Right cardiac atrium (tissue), 5 donors: Measurements from ENCODE around the gene POLE2. TPM values are rescaled to one million over a fixed set of nuclear protein-coding genes. Genes with fewer than 3 reads are reported as not detected.
"Not testable (repeated sequence)": the region's sequence is repeated elsewhere in the genome, so short reads cannot be mapped to it uniquely, and the experiment has no call there.

Experiments
- ATAC-seq, 2 donors: fragments of 200-7000 bp; cut with Tn5 transposase; one replicate each; pipeline versions ENCODE4 v1.8.0 to v1.9.1; 2020; ENCODE audit warnings: moderate library complexity in 2 of 2, mild to moderate bottlenecking in 1 of 2
- DNase-seq, 3 donors: peaks; one replicate each; pipeline ENCODE4 v3.0.0-alpha.2; 2020
- H3K27ac ChIP-seq: one replicate; pipeline ENCODE4 v1.5.1; 2013; ENCODE audit warnings: mild to moderate bottlenecking, low read length, control low read depth, moderate library complexity
- H3K27me3 ChIP-seq: one replicate; pipeline ENCODE4 v1.6.1; 2013; ENCODE audit not compliant: control insufficient read depth, insufficient read depth
- H3K4me1 ChIP-seq: one replicate; pipeline ENCODE4 v1.6.1; 2013; ENCODE audit warnings: low read length; ENCODE audit not compliant: control insufficient read depth, insufficient read depth
- H3K4me3 ChIP-seq: one replicate; pipeline ENCODE4 v1.5.1; 2013; ENCODE audit warnings: low read length, control low read depth
- H3K9me3 ChIP-seq: one replicate; pipeline ENCODE4 v1.6.1; 2013; ENCODE audit warnings: low read length; ENCODE audit not compliant: control insufficient read depth
- WGBS: extraction: QIAGEN DNeasy Blood & Tissue Kit; methylation state at CpG from one replicate; pipeline ENCODE4 v1.1.7; 2013; 5-methylcytosine and 5-hydroxymethylcytosine counted together
- intact Hi-C, 4 donors: fragments of 100-400 bp; cut with DNase I; formaldehyde crosslinking; loops; one replicate each; pipeline versions ENCODE4 v1.11.0 to v1.14.0; 2022 to 2023
- polyA plus RNA-seq: library from polyadenylated mRNA; stranded (reverse); fragments of 200-250 nt; gene quantifications from one replicate; pipeline ENCODE4 v1.2.3, GENCODE V29; 2013
- total RNA-seq, 4 donors: library from RNA; stranded (reverse); fragmentation: NEBNext Ultra II Directional; extraction: Animal tissue kit (Norgen Biotek cat#: 25700); gene quantifications; one replicate each; pipeline ENCODE4 v1.2.1, GENCODE V29; 2021
- donor health status: healthy with polysubstance abuse.
- donor health status: DM: no; HTN: yes; CAD: no.
- donor health status: DM: no; HTN: no; CAD: no.
- donor health status: DM: no; HTN: yes; CAD: no; lungs with severe emphysema.
- donor health status: DM: yes; HTN: yes; CAD: no.

POLE2 gene
- total and polyA plus RNA-seq, 5 donors: 0.59 to 2.0 (median 1.2) TPM

DNA sequence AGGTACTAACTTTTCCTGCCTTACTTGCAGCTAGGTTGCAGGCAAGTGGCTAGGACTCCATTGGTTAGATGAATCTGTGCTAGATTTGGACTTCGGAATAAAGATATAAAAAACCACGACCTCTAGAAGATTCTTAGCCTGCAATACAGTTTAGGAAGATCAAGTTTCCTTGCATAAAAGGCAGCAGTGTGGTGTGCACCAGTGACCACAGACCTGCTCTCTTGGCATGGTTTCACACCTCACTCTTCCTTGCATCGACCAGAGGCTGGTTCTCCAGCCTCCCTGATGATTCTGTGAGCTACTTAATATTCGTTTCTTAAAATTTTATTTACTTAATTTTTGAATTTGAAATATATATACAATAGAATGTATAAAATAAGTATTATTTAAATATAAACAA lies 14.7 kb upstream of the POLE2 start:
- intact Hi-C loops: loop anchor here in 1 of 4 donors (10.0 kb wide), 1 partner anchor 52 kb away; no protein-coding TSS in a partner anchor
- Histone ChIP-seq H3K27ac (no peak overlapping the region), H3K27me3 (no peaks in the 10 kb centered on the region), H3K9me3 (no peaks in the 10 kb centered on the region), H3K4me3 (no peak overlapping the region), H3K4me1 (peaks cover 1% of the 10 kb centered on the region)
- no peak for DNase-seq
- 85% methylated on average over 4 of the region's 4 CpGs for WGBS
- ATAC-seq: no peak

DNA sequence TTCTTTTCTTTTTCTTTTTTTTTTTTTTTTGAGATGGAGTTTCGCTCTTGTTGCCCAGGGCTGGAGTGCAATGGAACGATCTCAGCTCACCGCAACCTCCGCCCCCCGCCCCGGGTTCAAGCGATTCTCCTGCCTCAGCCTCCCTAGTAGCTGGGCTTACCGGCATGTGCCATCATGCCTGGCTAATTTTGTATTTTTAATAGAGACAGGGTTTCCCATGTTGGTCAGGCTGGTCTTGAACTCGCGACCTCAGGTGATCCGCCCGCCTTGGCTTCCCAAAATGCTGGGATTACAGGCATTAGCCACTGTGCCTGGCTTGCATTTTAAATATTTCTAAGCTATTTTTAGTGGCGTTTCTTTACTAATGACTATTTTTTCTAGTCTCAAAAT lies 5.7 kb upstream of the POLE2 start:
- H3K4me1 ChIP-seq, H3K27me3 ChIP-seq, intact Hi-C loops, H3K9me3 ChIP-seq, H3K27ac ChIP-seq, ATAC-seq: not testable (repeated sequence)
- peak overlapping the region; percentile 76 for H3K4me3 ChIP-seq
- peak in 1 of 3 donors; percentile 51 for DNase-seq
- WGBS: 15% methylated on average over 13 of the region's 13 CpGs

DNA sequence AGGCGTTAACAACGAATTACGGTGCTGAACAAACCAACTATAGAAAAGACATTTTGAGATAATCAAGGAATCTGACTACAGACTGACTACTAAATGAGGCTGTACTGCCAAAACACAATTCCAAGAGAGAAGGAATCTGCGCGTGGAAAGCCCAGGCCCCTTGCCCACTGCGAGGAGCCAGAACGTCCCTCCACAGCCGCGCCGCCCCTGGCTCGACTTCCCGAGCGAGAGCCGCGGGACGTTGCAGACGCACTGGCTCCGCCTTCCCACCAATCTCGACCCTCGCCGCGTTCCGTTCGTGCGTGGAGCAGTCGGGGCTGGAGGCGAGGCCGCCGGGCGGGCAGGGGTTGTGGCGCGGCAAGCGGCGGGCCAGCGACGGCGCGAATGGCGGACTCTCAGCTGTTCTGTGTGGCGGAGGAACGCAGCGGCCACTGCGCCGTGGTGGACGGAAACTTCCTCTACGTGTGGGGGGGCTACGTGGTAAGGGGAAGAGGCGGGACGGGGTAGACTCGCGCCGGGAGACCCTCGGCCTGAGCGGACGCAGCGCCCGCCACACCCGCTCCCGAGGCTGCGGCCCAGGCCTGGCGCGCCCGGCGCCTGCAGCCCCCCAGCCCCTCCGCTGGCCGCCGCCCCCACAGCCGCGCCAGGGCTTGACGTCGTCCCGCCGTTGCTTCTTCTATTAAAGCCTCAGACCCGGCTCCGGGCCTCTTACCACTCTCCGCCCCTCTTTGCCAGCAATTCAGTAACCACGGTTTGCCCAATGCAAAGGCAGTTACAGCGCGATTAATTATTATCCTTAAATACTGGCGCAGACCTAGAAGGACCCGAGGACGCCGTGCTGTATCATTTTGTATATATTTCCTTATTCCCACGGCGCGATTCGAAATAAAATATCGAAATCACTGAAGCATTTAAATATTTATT lies 5.1 kb upstream of the POLE2 start, which contains the start of gene KLHDC1:
Gene KLHDC1 (plus strand): TSS at position 310 of the 924 bp plus-strand sequence. CDS start 75 bp downstream, at position 385.
- no peaks in the 10 kb centered on the region for H3K9me3 ChIP-seq
- H3K4me3 ChIP-seq: peak within 1 kb of the TSS; percentile 76
- DNase-seq (peak; percentile 91 to 97 (median 96)), ATAC-seq (peak; percentile 94 to 96)
- peak within 1 kb of the TSS; percentile 59 for H3K27ac ChIP-seq
- under 1% methylated on average over 88 of the region's 88 CpGs for WGBS
- intact Hi-C loops: no loop called here
- H3K27me3 ChIP-seq: no peaks in the 10 kb centered on the region
- H3K4me1 ChIP-seq: no peaks in the 10 kb centered on the region

DNA sequence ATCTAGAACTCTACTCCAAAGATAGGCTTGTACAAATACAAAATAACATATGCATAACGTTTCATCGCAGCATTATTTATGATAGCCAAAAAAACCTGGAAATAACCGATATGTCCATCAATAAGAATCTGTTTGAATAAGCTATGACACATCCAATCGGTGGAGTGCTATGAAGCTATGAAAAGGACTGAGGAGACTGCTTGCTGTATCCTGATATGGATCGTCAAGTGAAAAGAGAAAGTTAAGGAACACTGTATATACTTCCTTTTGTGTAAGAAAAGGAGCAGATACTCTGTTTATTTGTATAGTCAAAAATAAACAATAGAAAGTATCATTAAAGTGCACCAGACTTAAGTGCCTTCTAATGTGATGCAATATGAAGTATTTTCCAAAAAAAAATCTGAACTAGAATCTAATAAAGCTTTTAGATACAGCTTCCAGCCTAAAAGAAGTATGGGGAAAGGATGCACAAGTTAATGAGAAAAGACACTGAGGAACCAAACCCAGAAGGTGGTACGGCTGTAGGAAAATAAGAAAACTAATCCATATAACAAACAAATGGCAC lies 4.3 kb upstream of the POLE2 start:
- 47% methylated on average over 6 of the region's 6 CpGs for WGBS
- no peaks in the 10 kb centered on the region for H3K9me3 ChIP-seq
- H3K4me3 ChIP-seq: peak overlapping the region; percentile 76
- H3K4me1 ChIP-seq: peaks cover 2% of the 10 kb centered on the region
- intact Hi-C loops: no loop called here
- DNase-seq (no peak), ATAC-seq (no peak)
- H3K27ac ChIP-seq: no peak overlapping the region
- no peaks in the 10 kb centered on the region for H3K27me3 ChIP-seq

DNA sequence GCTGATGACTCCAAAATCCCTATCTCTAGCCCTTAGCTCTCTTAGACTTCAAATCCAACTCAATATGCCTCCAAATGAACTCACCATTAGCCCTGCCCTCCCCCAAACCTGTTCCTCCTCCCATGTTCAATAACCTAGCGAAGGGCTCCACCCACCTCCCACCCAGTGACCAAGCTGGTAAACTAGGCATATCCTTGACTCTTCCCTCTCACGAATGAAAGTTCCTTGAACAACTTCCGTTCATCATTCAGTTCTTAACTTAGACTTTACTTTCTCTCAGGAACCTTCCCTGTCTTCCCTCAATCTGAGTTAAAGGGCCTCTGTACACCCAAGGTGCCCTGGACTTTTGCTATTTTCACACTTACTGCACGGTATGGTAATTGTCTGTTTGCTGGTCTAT lies 3.0 kb upstream of the POLE2 start:
- H3K27ac ChIP-seq: no peak overlapping the region
- ATAC-seq (no peak), DNase-seq (no peak)
- H3K4me1 ChIP-seq: peaks cover 2% of the 10 kb centered on the region
- 77% methylated on average over 4 of the region's 4 CpGs for WGBS
- H3K4me3 ChIP-seq: no peak overlapping the region
- intact Hi-C loops: no loop called here
- no peaks in the 10 kb centered on the region for H3K27me3 ChIP-seq
- no peaks in the 10 kb centered on the region for H3K9me3 ChIP-seq

DNA sequence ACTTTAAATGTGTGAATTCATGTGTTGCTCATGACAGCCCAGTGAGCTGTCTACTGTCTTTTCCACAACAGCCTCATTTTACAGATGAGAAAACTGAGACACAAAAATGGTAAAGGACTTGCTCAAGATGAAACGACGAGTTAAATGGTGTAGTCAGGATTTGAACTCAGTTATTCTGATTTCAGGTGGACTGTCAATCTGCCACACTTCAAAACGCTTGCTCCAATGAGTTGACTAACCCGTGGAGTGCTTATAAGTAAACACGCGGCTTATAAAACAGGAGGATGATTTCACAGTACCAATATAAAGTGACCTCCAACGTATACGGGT lies 652 bp upstream of the POLE2 start:
- intact Hi-C loops: no loop called here
- Histone ChIP-seq H3K9me3 (no peaks in the 10 kb centered on the region), H3K4me1 (peaks cover 2% of the 10 kb centered on the region), H3K4me3 (peak overlapping the region; percentile 71), H3K27ac (no peak overlapping the region), H3K27me3 (no peaks in the 10 kb centered on the region)
- WGBS: 89% methylated on average over 8 of the region's 8 CpGs
- no peak for DNase-seq
- ATAC-seq: no peak

DNA sequence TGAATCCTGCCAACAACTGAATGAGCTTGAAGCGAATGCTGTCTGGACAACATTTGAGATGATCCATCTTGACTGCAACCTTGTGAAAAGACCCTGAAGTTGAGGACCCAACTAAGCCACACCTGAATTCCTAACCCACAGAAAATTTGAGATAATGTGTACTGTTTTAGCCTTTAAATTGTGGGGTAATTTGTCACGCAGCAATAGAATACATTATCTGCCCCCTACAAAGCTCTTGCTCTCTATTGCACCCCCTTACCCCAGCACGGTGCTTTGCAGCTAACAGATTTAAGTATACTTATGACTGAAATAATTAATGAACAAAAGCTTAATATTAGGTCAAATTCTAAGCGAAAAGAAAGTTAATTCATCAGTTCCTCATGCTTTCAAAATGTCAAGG lies 1.6 kb downstream of the POLE2 start:
- Histone ChIP-seq H3K27me3 (no peaks in the 10 kb centered on the region), H3K4me3 (no peak overlapping the region), H3K9me3 (no peaks in the 10 kb centered on the region), H3K27ac (no peak overlapping the region), H3K4me1 (peaks cover 2% of the 10 kb centered on the region)
- 95% methylated on average over 4 of the region's 4 CpGs for WGBS
- intact Hi-C loops: no loop called here
- ATAC-seq (no peak), DNase-seq (no peak)

DNA sequence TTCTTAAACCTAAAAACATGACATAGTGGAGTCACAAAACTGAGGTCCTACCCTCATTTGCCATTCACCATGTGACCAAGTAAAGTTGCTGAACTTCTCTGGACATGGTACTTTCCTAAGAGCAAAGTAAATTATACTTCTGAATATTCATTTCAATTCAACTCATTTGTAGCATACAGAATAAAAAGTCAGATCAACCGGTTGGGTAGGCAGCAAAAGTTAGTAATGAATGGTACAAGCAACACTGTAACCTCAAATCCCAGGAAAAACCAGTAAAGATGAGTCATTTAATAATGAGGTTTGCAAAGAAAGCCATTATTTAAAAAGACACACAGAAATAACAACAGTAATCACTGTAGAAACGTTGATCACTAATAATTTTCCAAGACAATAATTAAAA lies 8.7 kb downstream of the POLE2 start:
- no peaks in the 10 kb centered on the region for H3K27me3 ChIP-seq
- no peak for DNase-seq
- H3K4me1 ChIP-seq: no peaks in the 10 kb centered on the region
- ATAC-seq: no peak
- no peaks in the 10 kb centered on the region for H3K9me3 ChIP-seq
- intact Hi-C loops: no loop called here
- no peak overlapping the region for H3K27ac ChIP-seq
- no peak overlapping the region for H3K4me3 ChIP-seq
- 81% methylated on average over 2 of the region's 2 CpGs for WGBS

DNA sequence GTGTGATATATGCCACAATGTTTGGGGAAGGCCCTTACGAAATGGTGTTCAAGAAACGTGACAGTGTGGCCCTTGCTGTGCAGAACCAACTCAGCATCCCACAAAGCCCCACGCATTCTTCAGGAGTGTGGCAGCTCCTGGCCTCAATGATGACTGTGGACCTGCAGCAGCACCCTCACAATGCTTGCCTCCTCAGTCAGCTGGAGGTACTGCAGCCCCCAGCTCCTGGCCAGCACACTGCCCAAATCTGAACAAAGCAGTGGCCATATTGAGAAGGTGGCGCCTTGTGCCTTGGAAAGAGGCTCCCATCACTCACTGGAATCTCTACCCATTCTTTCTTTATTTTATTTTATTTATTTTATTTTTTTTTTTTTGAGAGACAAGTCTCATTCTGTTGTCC lies 10.4 kb downstream of the POLE2 start:
- 98% methylated on average over 4 of the region's 4 CpGs for WGBS
- Histone ChIP-seq H3K4me1 (no peaks in the 10 kb centered on the region), H3K9me3 (no peaks in the 10 kb centered on the region), H3K27me3 (no peaks in the 10 kb centered on the region), H3K27ac (no peak overlapping the region), H3K4me3 (no peak overlapping the region)
- DNase-seq (no peak), ATAC-seq (no peak)
- intact Hi-C loops: no loop called here

DNA sequence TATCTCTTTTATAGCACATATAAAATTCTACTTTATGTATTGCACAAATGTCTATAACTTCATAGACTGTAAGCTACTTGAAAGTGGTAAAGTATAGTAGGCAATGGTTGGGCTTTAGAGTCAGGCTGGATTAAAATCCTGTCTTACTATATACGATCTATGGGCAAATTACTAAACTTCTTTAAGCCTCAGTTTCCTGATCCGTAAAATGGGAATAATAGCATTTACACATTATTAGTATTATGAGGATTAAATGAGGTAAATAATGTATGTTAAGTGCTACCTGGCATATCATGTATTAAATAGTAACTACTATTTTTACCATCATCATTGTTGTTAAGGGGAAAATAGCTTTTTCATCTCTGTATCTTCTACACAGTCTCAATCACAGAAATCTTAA lies 14.4 kb downstream of the POLE2 start:
- DNase-seq: no peak
- intact Hi-C loops: no loop called here
- 94% methylated on average over 2 of the region's 2 CpGs for WGBS

DNA sequence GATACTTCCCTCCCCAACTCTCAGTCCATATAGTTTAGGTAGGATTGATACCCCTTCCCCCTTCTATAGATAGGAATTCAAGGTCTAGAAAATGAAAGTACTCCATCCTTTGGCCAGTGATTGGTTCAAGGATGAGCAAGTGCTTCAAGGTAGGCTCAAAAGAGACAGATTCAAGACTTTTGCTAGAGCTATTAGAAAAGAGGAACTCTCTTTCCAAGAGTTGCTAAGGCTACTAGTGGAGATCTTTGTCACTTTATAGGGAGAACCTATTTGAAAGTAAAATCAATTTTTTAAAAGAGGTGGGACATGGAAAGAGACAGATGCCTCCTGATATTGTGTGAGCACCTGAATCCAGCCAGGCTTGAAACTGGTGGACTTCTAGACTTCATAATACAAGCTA lies 17.5 kb downstream of the POLE2 start:
- Histone ChIP-seq H3K27me3 (no peaks in the 10 kb centered on the region), H3K4me1 (no peaks in the 10 kb centered on the region), H3K9me3 (no peaks in the 10 kb centered on the region), H3K4me3 (no peak overlapping the region), H3K27ac (no peak overlapping the region)
- no peak for DNase-seq
- intact Hi-C loops: no loop called here
- ATAC-seq: no peak

More for the DNA sequence above, 14.4 kb downstream of the POLE2 start:
- no peak overlapping the region for H3K4me3 ChIP-seq
- no peak overlapping the region for H3K27ac ChIP-seq
- no peaks in the 10 kb centered on the region for H3K4me1 ChIP-seq
- H3K27me3 ChIP-seq: no peaks in the 10 kb centered on the region
- H3K9me3 ChIP-seq: no peaks in the 10 kb centered on the region
- no peak for ATAC-seq
